Stimulated activated CD8-positive, alpha-beta memory T cell treated with anti-CD3 and anti-CD28 coated beads, Interleukin-7, amount 100 ng/mL, for 4 hours (primary cell): Measurements from ENCODE around the gene TMEM256.
A peak's percentile ranks its signal among the peaks of the same experiment; 100 is the strongest.

ENCODE experiments used
- DNase-seq, 2 donors: peaks; one replicate each; pipeline ENCODE4 v3.0.0-alpha.2; 2020; ENCODE audit warnings: low read depth in 2 of 2

Gene TMEM256

DNA sequence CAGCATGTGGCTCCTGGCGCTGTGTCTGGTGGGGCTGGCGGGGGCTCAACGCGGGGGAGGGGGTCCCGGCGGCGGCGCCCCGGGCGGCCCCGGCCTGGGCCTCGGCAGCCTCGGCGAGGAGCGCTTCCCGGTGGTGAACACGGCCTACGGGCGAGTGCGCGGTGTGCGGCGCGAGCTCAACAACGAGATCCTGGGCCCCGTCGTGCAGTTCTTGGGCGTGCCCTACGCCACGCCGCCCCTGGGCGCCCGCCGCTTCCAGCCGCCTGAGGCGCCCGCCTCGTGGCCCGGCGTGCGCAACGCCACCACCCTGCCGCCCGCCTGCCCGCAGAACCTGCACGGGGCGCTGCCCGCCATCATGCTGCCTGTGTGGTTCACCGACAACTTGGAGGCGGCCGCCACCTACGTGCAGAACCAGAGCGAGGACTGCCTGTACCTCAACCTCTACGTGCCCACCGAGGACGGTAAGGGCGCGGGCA lies 4.4 kb upstream of the TMEM256 start:
- DNase-seq: no peak

DNA sequence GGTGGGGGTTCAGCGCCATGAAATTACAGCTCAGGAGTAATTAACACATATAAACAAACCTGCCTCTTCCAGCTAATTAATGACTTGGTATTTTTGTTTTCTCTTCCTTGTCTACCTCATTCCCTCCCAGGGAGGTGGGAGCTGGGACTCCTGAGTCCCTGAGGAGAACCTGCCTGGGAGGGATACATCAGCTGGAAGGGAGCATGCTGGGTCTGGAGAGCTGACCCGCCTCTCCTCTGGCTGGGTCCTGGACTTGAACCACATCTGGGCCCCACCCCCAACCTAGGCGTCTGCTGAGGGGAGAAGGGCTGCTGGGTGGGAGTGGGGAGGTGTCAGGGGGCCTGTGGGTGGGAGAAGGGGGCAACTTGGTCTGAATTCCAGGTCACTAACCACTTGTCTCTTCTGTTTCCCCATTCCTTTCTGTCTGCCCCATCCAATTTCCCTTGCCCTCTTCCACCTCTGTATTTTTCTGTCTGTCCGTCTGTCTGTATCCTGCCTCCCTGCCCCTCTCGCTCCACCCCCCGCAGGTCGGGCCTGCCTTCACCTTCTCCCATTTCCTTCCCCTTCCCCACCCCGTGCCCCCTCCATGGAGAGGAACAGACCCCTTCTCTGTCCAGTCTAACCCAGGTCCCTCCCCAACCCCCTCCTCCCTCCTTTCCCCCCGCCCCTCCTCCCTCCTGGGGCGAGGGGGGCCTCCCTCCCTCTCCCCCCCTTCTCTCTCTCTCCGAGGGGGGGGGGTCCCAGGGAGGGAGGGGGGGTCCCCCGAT lies 3.8 kb upstream of the TMEM256 start, which contains the start of gene NLGN2:
Gene NLGN2 (plus strand): TSS at position 361 of the 767 bp plus-strand sequence. CDS start 411 bp downstream, outside the sequence.
- no peak for DNase-seq

DNA sequence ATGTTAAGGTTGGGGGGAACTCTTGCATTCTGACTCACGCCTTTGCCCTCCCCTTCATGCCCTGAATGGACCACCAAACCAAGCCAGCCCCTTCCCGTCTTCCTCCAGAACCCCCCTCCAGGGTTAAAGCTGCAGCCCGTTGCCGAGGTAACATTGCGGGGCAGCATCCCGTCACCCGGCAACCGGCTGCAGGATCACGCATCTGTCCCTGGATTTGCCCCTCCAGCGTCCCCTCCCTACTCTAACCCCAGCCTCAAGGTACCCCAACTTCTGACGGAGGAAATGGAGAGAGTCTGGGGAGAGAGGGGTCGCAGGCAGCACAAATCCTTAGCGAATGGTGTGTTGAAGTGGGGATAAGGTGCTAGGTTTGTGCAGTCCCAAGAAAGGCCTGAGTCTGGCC lies 3.2 kb upstream of the TMEM256 start:
- no peak for DNase-seq

DNA sequence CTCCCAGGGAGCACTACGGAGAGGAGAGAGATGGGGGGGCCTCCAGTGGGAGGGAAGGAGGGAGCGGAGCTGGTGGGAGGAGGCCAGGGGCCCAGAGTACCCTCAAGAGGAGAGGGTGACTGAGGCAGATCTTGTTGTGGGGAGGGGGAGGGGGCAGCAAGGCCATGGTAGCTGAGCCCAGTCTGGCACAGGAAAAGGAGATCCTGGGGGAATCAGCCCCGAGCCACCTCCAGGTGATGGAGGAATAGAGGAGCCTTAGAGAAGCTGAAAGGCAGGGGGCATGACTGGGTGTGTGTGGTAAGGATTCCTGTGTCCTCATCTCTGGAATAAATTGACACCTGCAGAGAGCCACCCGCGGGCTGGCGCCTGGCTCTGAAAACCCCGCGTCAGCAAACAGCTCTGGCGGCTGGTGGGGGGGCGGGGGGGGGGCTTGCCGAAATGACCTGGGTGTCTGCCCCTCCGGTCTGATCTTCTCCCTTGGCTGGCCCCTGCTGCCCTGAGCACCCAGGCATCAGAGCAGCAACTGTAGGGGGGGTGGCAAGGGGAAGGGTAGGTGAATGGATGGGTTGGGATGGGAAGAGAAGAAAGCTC lies 2.4 kb upstream of the TMEM256 start:
- DNase-seq: no peak

DNA sequence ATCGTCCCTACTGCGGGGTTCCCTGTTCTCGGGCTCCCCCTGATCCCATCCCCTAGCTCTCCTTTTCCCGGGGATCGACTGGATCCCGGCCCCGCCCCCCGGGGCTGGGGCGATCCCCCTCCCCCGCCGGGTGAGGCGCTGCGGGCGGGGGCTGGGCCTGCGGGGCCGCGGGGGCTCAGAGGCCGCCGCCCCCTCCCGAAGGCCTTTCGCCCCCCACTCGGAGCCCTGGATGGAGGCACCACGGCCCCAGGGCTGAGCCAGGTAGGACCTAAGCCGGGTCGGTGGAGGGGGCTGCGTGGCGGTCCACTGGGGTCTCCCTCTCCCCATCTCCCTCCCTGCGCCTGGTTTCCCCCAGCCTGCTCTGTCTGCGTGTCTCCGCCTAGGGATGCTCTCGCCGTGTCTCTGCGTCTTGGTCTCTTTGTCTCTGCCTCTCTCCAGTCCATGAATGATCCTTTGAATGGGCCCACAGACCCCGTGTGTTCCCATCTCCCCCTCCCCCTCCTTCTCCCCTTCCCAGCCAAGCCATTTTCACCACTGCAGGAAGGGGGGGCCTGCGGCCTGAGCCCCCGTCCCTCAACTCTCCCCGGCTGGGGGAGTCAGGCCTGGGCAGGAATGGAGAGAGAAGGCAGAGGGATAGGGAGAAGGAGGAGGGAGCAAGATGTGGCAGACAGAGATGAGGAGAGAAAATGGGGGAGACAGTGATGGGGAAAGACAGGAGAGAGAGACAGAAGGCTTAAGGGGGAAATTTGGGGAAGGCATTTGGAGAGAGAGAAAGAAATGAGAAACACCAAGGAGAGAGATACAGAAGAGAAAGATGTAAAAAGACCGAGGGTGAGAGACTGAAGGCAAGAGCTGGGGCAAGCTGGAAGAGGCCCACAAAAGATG lies 1.7 kb upstream of the TMEM256 start:
- DNase-seq: no peak

DNA sequence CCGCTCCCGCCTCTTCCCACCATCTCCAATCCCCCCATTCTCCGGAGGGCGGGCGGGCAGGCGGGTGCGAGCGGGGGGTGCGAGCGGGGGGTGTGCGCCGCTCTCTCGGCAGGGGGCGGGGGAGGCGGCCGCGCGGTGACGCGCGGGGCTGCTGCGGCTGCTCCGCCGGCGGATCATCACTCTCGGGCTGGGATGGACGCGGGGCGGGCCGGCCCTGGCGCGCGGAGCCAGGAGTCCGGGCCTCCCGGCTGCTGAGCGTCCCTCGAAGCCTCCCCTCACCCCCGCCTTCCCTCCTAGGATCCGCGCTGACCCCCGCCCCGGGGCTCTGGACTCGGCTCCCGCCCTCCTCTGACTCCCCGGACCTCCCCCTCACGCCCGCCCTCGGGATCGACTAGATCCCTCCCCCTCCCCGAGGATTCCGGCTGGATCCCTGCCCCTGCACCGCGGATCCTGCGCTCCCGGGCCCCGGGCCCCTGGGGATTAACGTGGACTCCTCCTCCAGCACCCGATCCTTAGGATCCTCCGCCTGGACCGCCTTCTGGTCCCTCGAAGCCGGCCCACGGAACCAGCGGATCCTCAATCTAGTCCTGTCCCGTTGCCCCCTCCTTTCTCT lies 946 bp upstream of the TMEM256 start:
- peak in 1 of 2 donors; percentile 69 for DNase-seq

DNA sequence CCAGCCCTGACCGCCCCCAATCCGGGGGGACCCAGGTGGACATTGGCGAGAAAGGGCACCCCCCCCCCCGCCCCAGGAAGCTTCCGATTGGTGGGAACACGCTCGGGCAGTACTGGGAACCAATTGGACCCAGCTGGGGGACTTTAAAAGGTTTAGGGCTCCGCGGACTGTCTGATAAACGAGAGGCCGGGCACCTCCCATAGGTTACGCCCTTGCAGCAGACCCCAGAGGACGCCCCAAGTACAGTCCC lies 245 bp downstream of the TMEM256 start:
- no peak for DNase-seq

DNA sequence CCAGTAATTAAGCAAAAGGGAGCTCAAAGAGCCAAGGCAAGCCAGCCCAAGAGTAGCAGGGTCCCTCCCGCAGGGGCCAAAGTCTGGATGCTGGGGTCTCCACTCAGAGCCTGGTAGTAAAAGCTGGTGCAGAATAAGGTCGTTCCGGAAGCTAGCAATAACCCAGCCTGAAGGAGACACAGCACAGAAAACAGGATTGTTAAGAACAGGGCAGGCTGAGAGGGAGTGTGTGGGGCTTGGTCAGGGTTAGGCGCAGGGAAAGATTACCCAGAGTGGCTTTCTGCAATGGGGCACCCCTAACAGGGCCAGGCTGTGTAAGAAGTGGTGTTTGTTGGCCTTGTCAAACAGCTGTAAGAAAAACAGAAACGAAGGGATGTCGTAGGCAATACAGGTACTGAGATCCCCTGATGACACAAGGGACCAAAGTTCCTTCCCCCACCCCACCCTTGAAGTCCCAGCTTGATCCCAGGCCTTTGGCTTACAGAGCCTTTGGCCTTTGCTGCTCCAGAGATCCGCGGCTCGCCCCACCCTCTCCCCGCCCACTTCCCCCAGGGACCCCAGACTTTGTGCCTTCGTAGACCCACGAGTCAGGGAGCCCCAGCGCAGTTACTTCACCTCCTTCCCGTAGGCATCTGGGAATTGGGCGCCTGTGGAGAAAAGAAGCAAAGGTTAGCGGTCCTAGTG lies 712 bp downstream of the TMEM256 start:
- no peak for DNase-seq

DNA sequence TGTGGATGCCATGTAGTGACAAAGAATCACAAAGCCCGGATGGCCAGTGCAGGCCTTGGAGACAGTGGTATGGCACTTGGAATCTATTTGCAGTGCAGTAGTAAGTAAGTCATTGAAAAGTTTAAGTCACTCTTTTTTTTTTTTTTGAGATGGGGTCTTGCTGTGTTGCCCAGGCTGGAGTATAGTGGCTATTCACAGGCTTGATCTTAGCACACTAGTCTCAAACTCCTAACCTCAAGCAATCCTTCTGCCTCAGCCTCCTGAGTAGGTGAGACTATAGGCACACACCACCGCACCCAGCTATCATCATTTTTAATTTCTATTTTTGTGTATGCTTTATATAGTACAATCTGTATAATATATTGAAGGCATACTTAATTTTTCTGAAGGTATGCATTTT lies 5.3 kb downstream of the TMEM256 start:
- DNase-seq: no peak

DNA sequence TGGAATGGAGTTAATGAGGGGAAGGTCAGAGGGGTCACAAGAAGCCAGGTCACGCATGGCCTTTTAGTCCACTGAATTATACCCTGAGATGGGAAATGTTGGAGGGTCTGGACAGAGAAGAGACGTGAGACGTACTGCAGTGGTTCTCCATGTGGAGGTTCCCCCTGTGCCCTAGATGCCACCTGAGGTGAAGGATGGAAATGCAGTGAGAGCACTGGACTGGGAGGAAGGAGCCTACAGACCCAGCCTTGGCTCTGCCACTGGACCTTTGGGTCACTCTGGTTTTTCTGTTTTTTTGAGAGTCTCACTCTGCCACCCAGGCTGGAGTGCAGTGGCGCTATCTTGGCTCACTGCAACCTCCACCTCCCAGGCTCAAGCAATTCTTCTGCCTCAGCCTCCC lies 7.8 kb downstream of the TMEM256 start:
- no peak for DNase-seq

DNA sequence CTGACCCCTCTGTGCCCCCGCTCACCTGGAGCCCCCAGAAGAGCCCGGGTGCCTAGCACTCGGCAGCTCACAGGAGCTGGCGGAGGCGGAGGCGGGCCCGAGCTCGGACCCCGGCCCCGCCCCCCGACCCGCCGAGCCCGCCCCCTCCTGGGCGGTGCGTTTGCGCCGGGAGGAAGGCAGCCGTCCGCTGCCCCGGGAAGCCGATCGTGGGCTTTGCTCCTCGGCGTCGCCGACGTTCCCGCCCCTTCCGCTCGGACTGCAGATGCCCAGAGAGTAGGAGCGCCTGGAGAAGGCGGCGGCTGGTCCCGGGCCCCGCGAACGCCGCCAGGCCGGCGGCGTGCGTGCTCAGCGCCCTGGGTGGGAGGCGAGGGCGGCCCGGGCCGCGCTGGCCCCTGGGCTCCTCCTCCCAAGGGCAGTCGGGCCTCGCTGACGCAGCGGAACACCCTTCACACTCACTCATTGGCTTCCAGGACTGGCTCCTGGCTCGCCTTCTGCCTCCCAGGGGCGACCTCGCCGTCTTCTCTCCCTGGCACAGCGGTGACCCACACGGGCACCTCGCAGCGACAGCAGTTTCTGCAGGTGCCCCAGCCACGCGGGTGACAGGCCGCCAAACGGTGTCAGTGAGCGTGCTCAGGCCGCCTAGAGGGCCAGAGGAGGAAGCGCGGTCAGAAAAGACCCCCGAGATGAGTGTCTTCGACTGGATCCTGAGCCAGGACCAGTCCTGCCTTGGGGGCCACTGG lies 9.3 kb downstream of the TMEM256 start, which contains the start of gene PLSCR3:
Gene PLSCR3 (minus strand): TSS at position 74 of the 740 bp plus-strand sequence. CDS start 415 bp downstream, outside the sequence.
- peak; percentile 42 to 77 for DNase-seq

DNA sequence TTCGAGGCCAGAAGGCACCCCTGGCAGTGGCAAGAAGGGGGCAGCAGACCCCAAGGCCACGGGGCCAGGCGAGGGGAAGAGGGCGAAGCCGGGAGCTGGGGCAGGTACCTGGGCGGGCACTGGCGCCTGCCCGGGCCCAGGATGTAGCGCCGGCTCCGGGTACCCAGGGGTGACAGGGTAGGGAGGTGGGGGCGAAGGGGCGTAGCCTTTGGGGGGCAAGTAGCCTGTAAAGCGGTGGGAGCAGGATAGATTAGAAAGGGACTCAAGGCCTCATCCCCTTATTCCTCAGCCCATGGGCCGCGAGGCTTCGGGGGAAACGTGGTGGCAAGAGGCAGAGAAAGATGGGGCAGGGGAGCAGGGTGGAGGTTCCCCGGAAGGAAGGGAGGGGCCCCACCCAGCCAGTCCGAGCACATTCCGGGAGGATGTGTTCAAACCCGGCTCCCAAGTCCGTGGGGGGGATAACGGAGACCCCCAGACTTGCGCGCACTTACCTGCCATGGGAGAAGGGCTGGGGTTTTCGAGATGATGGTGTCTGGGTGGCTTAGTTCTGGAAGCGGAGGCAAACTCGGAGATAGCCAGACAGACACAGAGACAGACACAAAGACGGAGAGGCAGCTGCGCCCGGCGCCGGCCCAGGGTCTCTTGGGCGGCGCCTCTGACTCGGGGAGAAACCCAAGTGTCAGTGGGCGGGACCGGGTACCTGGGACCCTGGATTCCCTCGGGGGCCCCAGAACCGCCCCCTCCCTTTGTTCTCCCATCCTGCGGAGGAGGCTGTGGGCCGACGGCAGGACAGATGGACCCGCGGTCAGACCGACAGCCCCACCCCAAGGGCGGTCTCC lies 10.1 kb downstream of the TMEM256 start:
- peak; percentile 27 to 56 for DNase-seq

DNA sequence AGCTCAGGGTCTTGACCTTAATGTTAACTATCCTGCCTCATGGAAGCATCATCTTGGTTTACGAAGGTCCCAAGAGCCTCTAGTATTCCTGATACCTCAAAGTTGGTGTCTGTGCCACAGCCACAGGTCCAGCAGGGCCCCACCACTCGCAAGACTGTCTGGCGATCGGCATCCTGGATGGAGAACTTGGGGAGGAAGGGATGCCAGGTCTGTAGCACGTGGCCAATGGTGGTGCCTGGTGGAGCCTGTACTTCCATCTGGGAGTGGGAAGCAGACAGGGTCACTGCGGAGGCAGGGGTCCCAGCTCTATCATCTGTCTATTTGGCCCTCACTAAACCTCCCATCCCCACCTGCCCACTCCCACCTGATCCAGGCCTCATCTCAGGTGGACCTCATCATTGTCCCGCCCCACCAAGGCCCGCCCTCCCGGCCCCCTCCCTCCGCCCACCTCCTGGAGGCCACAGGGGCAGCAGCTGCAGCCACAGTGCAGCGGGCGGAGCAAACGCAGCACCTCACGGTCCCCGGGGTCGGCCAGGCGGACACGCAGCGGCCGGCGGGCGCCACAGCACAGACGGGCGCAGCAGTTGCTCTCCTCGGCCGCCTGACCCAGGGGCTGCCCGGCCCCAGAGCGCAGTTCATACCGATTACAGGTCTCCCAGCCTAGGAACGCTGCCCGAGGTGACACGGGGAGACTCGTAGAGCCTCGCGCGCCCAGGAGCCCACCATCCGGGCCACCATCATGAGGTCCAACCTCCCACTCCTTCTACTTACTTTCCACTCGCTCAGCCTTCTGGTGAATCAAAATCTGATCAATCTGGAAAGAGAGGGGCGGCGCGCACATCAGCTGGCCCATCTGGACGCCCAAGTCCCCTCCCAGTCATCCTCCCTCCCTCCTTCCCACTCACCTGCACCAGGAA lies 10.9 kb downstream of the TMEM256 start:
- no peak for DNase-seq

DNA sequence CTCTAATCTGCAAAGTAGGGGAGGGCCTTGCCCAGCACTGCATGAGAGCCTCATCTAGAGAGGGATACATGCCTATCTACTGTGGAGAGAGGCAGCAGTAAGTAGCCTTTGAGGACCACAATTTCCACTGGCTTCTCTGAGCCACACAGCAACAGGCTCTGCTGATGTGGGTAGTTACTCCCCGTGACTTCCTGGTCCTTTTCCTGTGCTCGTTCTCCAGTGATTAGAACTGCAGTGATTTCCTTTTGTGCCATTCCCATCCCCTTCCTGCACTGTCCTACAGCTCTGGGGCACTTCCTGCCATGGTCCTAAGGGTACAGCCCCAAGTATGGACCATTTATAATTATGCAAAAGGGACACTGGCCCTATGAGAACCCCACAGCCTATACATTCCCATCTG lies 12.6 kb downstream of the TMEM256 start:
- DNase-seq: no peak

DNA sequence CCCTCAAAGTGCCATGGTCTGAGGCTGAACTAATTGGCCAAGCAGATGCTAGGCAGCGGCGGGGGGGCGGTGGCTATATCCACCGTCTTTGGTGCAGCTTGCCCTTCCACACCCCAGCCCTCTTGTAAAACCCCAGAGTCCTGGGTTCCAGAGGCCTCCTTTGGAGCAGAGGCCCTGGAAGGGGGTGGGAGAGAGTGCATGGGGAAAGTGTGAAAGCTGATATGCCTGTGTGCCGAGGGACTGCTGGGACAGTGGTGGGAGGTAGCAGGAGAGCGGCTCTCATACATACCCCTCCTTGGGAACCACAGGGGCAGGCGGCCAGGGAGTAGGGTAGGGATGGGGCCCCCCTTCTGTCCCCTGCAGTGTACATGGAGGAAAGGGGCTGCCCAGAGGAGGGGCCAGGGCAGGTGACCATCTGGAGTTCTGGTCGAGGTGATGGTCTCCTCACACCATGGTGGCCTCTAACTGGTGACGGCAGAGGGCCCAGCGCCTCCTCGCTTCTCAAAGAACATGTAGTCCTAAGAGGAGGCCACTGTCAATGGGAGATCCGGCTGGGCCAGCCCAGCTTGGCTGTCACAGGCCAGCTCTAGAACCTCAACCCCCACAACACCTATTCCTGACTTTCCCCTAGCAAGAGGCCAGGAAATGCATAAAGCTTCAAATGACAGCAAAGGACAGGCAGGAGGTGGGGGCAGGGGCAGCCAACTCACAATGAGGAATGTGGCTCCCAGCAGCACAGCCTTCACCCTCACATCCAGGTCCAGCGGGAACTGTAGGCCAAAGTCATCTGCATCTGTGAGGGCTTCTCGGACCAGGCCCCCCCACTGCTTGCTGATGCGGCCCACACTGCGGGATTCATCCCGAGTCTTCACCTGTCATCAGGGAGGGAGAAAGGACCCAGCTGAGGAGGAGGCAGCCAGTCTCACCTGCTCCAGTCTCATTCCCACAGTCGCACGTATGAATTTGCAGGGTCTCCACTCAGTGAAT lies 13.7 kb downstream of the TMEM256 start:
- DNase-seq: no peak

DNA sequence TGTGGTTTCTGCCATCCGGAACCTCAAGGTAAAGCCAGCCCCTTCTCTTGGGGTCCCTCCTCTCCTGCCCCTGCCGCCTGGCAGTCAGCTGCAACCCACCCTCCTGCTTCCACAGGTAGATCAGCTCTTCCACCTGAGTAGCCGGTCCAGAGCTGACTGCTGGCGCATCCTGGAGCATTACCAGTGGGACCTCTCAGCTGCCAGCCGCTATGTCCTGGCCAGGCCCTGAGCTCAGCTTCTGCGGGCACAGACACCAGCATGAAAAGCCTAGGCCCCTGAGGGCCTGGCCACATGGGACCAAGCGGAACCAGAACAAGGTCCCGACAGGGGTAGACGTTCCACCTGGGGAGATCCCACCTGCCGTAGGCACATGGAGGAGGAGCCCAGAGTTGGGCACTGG lies 15.0 kb downstream of the TMEM256 start:
- DNase-seq: no peak

DNA sequence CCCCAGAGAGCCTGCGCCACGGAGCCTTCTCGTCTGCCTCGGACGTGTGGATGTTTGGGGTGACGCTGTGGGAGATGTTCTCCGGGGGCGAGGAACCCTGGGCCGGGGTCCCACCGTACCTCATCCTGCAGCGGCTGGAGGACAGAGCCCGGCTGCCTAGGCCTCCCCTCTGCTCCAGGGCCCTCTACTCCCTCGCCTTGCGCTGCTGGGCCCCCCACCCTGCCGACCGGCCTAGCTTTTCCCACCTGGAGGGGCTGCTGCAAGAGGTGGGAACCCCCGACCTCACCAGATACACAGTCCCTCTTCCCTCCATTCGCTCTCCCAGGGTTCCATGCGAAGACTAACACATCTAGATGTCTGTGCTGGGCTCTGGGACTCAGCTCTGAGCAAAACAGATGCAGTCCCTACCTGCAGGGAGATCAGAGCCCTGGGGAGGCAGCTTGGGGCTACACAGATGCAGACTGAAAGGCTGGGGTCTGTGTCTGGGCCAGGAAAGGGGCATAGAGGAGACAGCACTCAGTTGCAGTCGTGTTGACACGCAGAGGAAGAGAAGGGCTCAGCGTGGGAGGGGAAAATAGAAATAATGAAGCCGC lies 19.3 kb downstream of the TMEM256 start:
- DNase-seq: no peak
